Smooth muscle cell (in vitro differentiated cells): ENCODE data around the gene MED16. TPM values are rescaled to one million over a fixed set of nuclear protein-coding genes. Genes with fewer than 3 reads are reported as not detected.

Experiments used
- DNase-seq: peaks from one replicate; lab custom pipeline; 2025; ENCODE audit not compliant: unreplicated experiment; lab: John Stamatoyannopoulos, UW
- H2AFZ ChIP-seq: fragments of 200-600 bp; sonication (generic); 2 replicates; pipeline ENCODE4 v1.6.0; 2016; ENCODE audit warnings: antibody characterized with exemption, low read depth, mild to moderate bottlenecking
- H3F3A ChIP-seq: fragments of 200-600 bp; sonication (generic); 2 replicates; pipeline ENCODE4 v1.6.0; 2017; ENCODE audit warnings: antibody characterized with exemption, low read depth
- H3K27ac ChIP-seq: fragments of 200-600 bp; sonication (generic); 2 replicates; pipeline ENCODE4 v1.5.1; 2016; ENCODE audit warnings: low read depth, mild to moderate bottlenecking
- H3K27me3 ChIP-seq: fragments of 200-600 bp; sonication (generic); 2 replicates; pipeline ENCODE4 v1.6.1; 2016; ENCODE audit warnings: low read depth, mild to moderate bottlenecking
- H3K36me3 ChIP-seq: fragments of 200-600 bp; sonication (generic); 2 replicates; pipeline ENCODE4 v1.5.1; 2016; ENCODE audit warnings: low read depth
- H3K4me1 ChIP-seq: fragments of 200-600 bp; sonication (generic); 2 replicates; pipeline ENCODE4 v1.5.1; 2016; ENCODE audit warnings: low read depth
- H3K4me2 ChIP-seq: fragments of 200-600 bp; sonication (generic); 2 replicates; pipeline ENCODE4 v1.6.0; 2016; ENCODE audit warnings: mild to moderate bottlenecking
- H3K4me3 ChIP-seq: fragments of 200-600 bp; sonication (generic); 2 replicates; pipeline ENCODE4 v1.5.1; 2016; ENCODE audit warnings: mild to moderate bottlenecking
- H3K79me2 ChIP-seq: fragments of 200-600 bp; sonication (generic); 2 replicates; pipeline ENCODE4 v1.6.0; 2016; ENCODE audit warnings: low read depth, mild to moderate bottlenecking
- H3K9ac ChIP-seq: fragments of 200-600 bp; sonication (generic); 2 replicates; pipeline ENCODE4 v1.6.0; 2016; ENCODE audit warnings: low read depth
- H3K9me3 ChIP-seq: fragments of 200-600 bp; sonication (generic); replicated peaks from 2 replicates; pipeline ENCODE4 v1.5.1; 2016; ENCODE audit warnings: low read depth
- H4K20me1 ChIP-seq: fragments of 200-600 bp; sonication (generic); 2 replicates; pipeline ENCODE4 v1.6.0; 2016; ENCODE audit warnings: low read depth
- CTCF ChIP-seq: fragments of 200-600 bp; sonication (generic); IDR thresholded peaks from 2 replicates; pipeline ENCODE4 v1.5.1; 2017; ENCODE audit warnings: borderline replicate concordance, mild to moderate bottlenecking, antibody characterized with exemption; ENCODE audit not compliant: insufficient read depth, poor library complexity, severe bottlenecking
- WGBS: methylation state at CpG from one replicate; pipeline ENCODE4 v1.1.7; 2016; ENCODE audit warnings: low lambda C conversion rate; 5-methylcytosine and 5-hydroxymethylcytosine counted together
- polyA plus RNA-seq: library from polyadenylated mRNA; unstranded; fragments of >200 nt; fragmentation: Nextera tagmentation; extraction: Ambion mirVana; gene quantifications from 2 replicates; pipeline ENCODE4 v1.2.1, GENCODE V29; 2016
- total RNA-seq: library from RNA; depleted of rRNA; stranded (reverse); fragments of >200 nt; gene quantifications from 2 replicates; pipeline ENCODE4 v1.2.3, GENCODE V29; 2014

The MED16 gene
- total and polyA plus RNA-seq, 2 experiments from 2014 or later: 25.2 to 87.1 TPM

GRCh38 chr19:829129-829758, 63.7 kb downstream of the MED16 start:
- no peak for TF ChIP-seq CTCF
- Histone ChIP-seq H3K4me3 (no peak overlapping the region), H3K9ac (no peak overlapping the region), H3K9me3 (no peaks in the 10 kb centered on the region), H3K79me2 (no peaks in the 10 kb centered on the region), H3K4me2 (no peak overlapping the region), H4K20me1 (no peaks in the 10 kb centered on the region), H3K36me3 (no peaks in the 10 kb centered on the region), H3K4me1 (no peaks in the 10 kb centered on the region), H3K27me3 (no peaks in the 10 kb centered on the region), H3F3A (no peaks in the 10 kb centered on the region), H3K27ac (no peak overlapping the region), H2AFZ (no peak overlapping the region)
- no peak for DNase-seq
- WGBS: 90% methylated on average over 16 of the region's 18 CpGs

- Histone ChIP-seq H3K79me2 (no peaks in the 10 kb centered on the region), H3F3A (no peaks in the 10 kb centered on the region), H3K36me3 (no peaks in the 10 kb centered on the region), H3K4me2 (no peak within 1 kb of the TSS), H3K27ac (no peak within 1 kb of the TSS), H3K4me3 (no peak within 1 kb of the TSS), H3K27me3 (no peaks in the 10 kb centered on the region), H3K9ac (no peak within 1 kb of the TSS), H2AFZ (no peak within 1 kb of the TSS), H4K20me1 (no peaks in the 10 kb centered on the region), H3K4me1 (peaks cover 5% of the 10 kb centered on the region), H3K9me3 (no peaks in the 10 kb centered on the region)
- 93% methylated on average over 32 of the region's 33 CpGs for WGBS
- no peak for TF ChIP-seq CTCF
- no peak for DNase-seq
These were observed 65.2 kb downstream of the MED16 start, which contains the start of gene AZU1 for GRCh38 chr19:827710-828321. Gene AZU1 (plus strand): TSS chr19:827837. CDS start chr19:827847, 10 bp downstream.

- TF ChIP-seq CTCF: no peak
- no peak overlapping the region for H3K9ac ChIP-seq
- H3K27ac ChIP-seq: no peak overlapping the region
- no peaks in the 10 kb centered on the region for H4K20me1 ChIP-seq
- H3K4me1 ChIP-seq: peaks cover 5% of the 10 kb centered on the region
- no peaks in the 10 kb centered on the region for H3K27me3 ChIP-seq
- no peak overlapping the region for H3K4me3 ChIP-seq
- H3K79me2 ChIP-seq: no peaks in the 10 kb centered on the region
- 94% methylated on average over 11 of the region's 11 CpGs for WGBS
- no peaks in the 10 kb centered on the region for H3F3A ChIP-seq
- H3K36me3 ChIP-seq: no peaks in the 10 kb centered on the region
- no peak for DNase-seq
- H2AFZ ChIP-seq: no peak overlapping the region
- no peak overlapping the region for H3K4me2 ChIP-seq
- no peaks in the 10 kb centered on the region for H3K9me3 ChIP-seq
These were observed 65.7 kb downstream of the MED16 start for GRCh38 chr19:827314-827709.
